Colonic mucosa (tissue), 4 donors: ENCODE data around the gene CREG2. TPM values are rescaled to one million over a fixed set of nuclear protein-coding genes. Genes with fewer than 3 reads are reported as not detected.
"Not testable (repeated sequence)": the region's sequence is repeated elsewhere in the genome, so short reads cannot be mapped to it uniquely, and the experiment has no call there.

Experiments used
- DNase-seq: peaks from one replicate; pipeline ENCODE4 v3.0.0-alpha.2; 2020
- H3K27ac ChIP-seq: fragments of 200-600 bp; one replicate; pipeline ENCODE4 v1.8.0; 2021
- H3K27me3 ChIP-seq: fragments of 200-600 bp; one replicate; pipeline ENCODE4 v1.8.0; 2021
- H3K36me3 ChIP-seq: fragments of 200-600 bp; one replicate; pipeline ENCODE4 v1.8.0; 2021
- H3K4me1 ChIP-seq: fragments of 200-600 bp; one replicate; pipeline ENCODE4 v1.8.0; 2021; ENCODE audit warnings: mild to moderate bottlenecking
- H3K4me3 ChIP-seq: fragments of 200-600 bp; one replicate; pipeline ENCODE4 v1.8.0; 2021
- H3K9ac ChIP-seq, 2 donors: one replicate each; pipeline ENCODE4 v1.7.0; 2013; ENCODE audit warnings: control low read depth in 2 of 2, low read depth in 2 of 2, low read length in 2 of 2
- H3K9me3 ChIP-seq: fragments of 200-600 bp; one replicate; pipeline ENCODE4 v1.8.0; 2021
- CTCF ChIP-seq: fragments of 200-600 bp; IDR thresholded peaks from one replicate; pipeline ENCODE4 v1.8.0; 2022; ENCODE audit warnings: antibody characterized with exemption, mild to moderate bottlenecking
- intact Hi-C: fragments of 100-400 bp; cut with DNase I; formaldehyde crosslinking; loops from one replicate; pipeline ENCODE4 v1.14.1; 2022
- total RNA-seq, 2 donors: library from RNA; stranded (reverse); fragmentation: NEBNext Ultra II Directional in 1 of 2; extraction: Animal tissue kit (Norgen Biotek cat#: 25700) in 1 of 2; gene quantifications; one replicate each; pipeline ENCODE4 v1.2.1, GENCODE V29; 2021
- donor health status: healthy.
- donor health status: DM: no; HTN: no; CAD: no.
- donor health status: DM: no; HTN: no; CAD: no.

The CREG2 gene
- total RNA-seq, 2 donors from 2014 or later = 0.56 TPM; not detected in 1

GRCh38 chr2:101357376-101357775 lies 29.9 kb downstream of the CREG2 start:
- H3K4me3 ChIP-seq = no peak overlapping the region
- H3K36me3 ChIP-seq = no peaks in the 10 kb centered on the region
- H3K4me1 ChIP-seq = no peaks in the 10 kb centered on the region
- DNase-seq = no peak
- no peak for TF ChIP-seq CTCF
- H3K27me3 ChIP-seq = no peaks in the 10 kb centered on the region
- no peak overlapping the region for H3K9ac ChIP-seq
- H3K9me3 ChIP-seq = no peaks in the 10 kb centered on the region
- intact Hi-C loops = no loop called here
- no peak overlapping the region for H3K27ac ChIP-seq

- Histone ChIP-seq H3K4me1 (no peaks in the 10 kb centered on the region), H3K4me3 (no peak overlapping the region), H3K27me3 (no peaks in the 10 kb centered on the region), H3K36me3 (no peaks in the 10 kb centered on the region), H3K9me3 (no peaks in the 10 kb centered on the region), H3K9ac (no peak overlapping the region), H3K27ac (no peak overlapping the region)
- no peak for DNase-seq
- no peak for TF ChIP-seq CTCF
- intact Hi-C loops = no loop called here
Measured at GRCh38 chr2:101356521-101356920, 30.8 kb downstream of the CREG2 start.

GRCh38 chr2:101356055-101356454 lies 31.2 kb downstream of the CREG2 start:
- intact Hi-C loops = no loop called here
- H3K27ac ChIP-seq = no peak overlapping the region
- no peaks in the 10 kb centered on the region for H3K9me3 ChIP-seq
- no peaks in the 10 kb centered on the region for H3K27me3 ChIP-seq
- no peak overlapping the region for H3K9ac ChIP-seq
- no peak overlapping the region for H3K4me3 ChIP-seq
- no peaks in the 10 kb centered on the region for H3K4me1 ChIP-seq
- no peak for TF ChIP-seq CTCF
- no peak for DNase-seq
- no peaks in the 10 kb centered on the region for H3K36me3 ChIP-seq

- Histone ChIP-seq H3K36me3 (no peaks in the 10 kb centered on the region), H3K9me3 (no peaks in the 10 kb centered on the region), H3K4me1 (no peaks in the 10 kb centered on the region), H3K9ac (no peak overlapping the region), H3K27me3 (no peaks in the 10 kb centered on the region), H3K4me3 (no peak overlapping the region), H3K27ac (no peak overlapping the region)
- TF ChIP-seq CTCF = no peak
- intact Hi-C loops = no loop called here
- DNase-seq = no peak
Measured at GRCh38 chr2:101355401-101356054, 31.8 kb downstream of the CREG2 start.

GRCh38 chr2:101354420-101355311 lies 32.6 kb downstream of the CREG2 start:
- intact Hi-C loops = no loop called here
- Histone ChIP-seq H3K9ac (no peak overlapping the region), H3K9me3 (no peaks in the 10 kb centered on the region), H3K4me1 (no peaks in the 10 kb centered on the region), H3K4me3 (no peak overlapping the region), H3K27me3 (no peaks in the 10 kb centered on the region), H3K36me3 (no peaks in the 10 kb centered on the region), H3K27ac (no peak overlapping the region)
- no peak for TF ChIP-seq CTCF
- DNase-seq = no peak

- H3K4me3 ChIP-seq, H3K9me3 ChIP-seq, H3K4me1 ChIP-seq, DNase-seq, H3K9ac ChIP-seq, H3K36me3 ChIP-seq, H3K27me3 ChIP-seq, intact Hi-C loops, H3K27ac ChIP-seq: not testable (repeated sequence)
Measured at GRCh38 chr2:101352631-101353030, 34.7 kb downstream of the CREG2 start.
